ENCODE measurements around the gene RGCC. TPM values are rescaled to one million over a fixed set of nuclear protein-coding genes. Genes with fewer than 3 reads are reported as not detected.
"Not testable (repeated sequence)": the region's sequence is repeated elsewhere in the genome, so short reads cannot be mapped to it uniquely, and the experiment has no call there.

The RGCC gene
- total RNA-seq, result 100 to 1,000 TPM in 1 of 2 donors, 10 to 100 TPM in 1; 57.0 to 163 TPM

DNA sequence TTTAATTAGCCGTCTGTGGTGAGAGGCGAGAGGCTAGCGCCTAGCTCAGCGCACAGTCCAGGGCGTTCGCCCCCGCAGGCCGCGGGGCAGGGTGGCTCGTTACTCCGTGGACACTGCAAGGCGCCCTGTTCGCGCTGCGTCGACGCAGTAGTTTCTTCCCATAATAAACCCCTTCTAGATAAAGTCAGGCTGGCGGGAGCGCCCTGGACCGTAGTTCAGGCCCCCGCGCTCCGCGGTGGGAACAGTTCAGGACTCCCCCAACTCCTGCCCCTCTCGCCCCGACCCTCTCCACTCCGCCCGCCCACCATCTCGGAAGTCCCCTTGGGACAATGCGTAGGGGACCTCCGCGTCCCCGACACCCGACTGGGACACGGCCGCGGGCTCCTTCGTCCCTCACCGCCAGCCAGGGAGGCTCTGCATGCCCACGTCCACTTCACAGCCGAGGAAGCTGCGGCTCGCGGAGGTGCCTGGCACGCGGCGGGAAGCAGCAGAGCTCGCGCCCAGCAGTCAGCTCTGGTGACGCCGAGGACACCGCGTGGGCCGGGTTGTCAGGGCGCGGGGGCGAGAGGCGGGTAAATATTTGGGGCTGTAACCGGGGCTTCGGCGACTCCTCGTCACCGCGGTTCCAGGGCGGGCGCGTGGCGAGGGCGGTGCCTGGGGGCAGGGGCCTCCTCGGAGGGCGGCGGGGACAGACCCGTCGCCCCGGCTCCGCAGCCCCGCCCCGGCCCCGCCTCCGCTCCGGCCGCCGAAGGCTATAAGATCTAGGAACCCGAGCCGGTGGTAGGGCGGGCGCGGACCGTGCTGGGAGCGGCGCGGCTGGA lies at the start of gene RGCC:
RGCC (plus strand) TSS at position 783 of the 821 bp plus-strand sequence. CDS start 158 bp downstream, outside the sequence.
- Mint-ChIP-seq H3K27me3 (no peaks in the 10 kb centered on the region), H3K4me1 (peaks cover 32% of the 10 kb centered on the region), H3K9me3 (peaks cover 5% of the 10 kb centered on the region), H3K36me3 (ENCODE audit: low read depth) (peaks cover 41% of the 10 kb centered on the region), H3K27ac (peak within 1 kb of the TSS; percentile 95), H3K4me3 (peak within 1 kb of the TSS; percentile 97)
- ATAC-seq (replicated peaks), result peak; percentile 77

DNA sequence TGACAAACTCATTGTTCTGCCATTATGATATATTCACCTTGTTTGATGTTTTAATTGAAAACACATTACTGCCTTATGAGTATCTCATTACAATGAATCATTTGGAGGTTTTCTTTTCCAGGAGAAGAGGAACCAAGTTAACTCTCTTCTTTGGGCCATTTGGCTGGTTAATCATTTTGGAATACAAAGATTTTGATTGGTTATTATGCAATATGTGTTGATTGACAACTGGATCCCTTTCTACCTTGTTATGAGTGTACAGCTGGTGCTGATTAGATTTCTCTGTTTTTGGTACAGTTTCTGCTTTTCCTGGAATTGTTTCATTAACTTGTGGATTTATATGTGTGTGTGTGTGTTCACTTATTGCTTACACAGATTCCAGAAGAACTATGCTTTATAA lies 49.2 kb upstream of the RGCC start:
- H3K27me3 Mint-ChIP-seq, result no peaks in the 10 kb centered on the region
- H3K9me3 Mint-ChIP-seq, result no peaks in the 10 kb centered on the region
- no peak overlapping the region for H3K4me3 Mint-ChIP-seq
- H3K4me1 Mint-ChIP-seq, result no peaks in the 10 kb centered on the region
- H3K27ac Mint-ChIP-seq, result no peak overlapping the region
- ATAC-seq (replicated peaks), result no peak
- H3K36me3 Mint-ChIP-seq (ENCODE audit: low read depth), result no peaks in the 10 kb centered on the region

DNA sequence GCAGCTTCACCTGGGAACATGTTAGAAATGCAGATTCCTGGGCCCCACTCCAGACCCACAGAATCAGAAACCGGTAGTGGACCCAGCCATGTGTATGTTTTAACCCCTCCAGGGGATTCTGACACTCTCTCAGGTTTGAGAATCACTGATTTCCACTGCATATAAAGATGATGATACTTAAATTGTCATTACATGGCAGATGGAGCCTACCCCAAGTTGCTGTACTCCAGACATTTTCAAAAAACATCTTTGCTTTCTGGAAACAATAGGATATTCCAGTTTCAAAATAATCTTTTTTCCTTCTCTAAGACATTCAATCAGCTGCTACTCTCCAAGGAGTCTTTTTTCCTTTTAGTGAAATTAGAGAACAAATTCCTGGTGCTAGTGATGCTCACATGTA lies 48.6 kb upstream of the RGCC start:
- Mint-ChIP-seq H3K4me3 (no peak overlapping the region), H3K9me3 (no peaks in the 10 kb centered on the region), H3K27ac (no peak overlapping the region), H3K4me1 (no peaks in the 10 kb centered on the region), H3K36me3 (ENCODE audit: low read depth) (no peaks in the 10 kb centered on the region), H3K27me3 (no peaks in the 10 kb centered on the region)
- ATAC-seq (replicated peaks), result no peak

DNA sequence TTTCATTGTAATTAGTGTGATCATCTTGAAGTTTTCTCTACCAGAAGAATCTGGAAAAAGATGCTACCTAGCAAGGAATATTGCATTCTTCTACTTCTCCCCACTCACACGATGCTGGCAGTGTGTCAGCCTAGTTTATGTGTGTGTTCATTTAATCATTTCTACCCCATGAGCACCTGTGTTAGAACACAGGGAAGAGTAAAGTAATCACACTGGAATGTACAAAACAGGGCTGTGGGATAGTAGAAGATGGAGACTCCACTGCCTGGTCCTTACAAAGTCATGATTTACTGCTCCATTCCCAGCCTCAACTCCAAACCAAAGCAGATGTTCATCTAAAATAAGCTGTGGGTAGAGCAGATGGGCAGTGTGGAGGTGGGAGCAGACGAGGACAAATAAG lies 47.7 kb upstream of the RGCC start:
- Mint-ChIP-seq H3K9me3 (no peaks in the 10 kb centered on the region), H3K4me3 (no peak overlapping the region), H3K36me3 (ENCODE audit: low read depth) (no peaks in the 10 kb centered on the region), H3K27ac (no peak overlapping the region), H3K4me1 (no peaks in the 10 kb centered on the region), H3K27me3 (no peaks in the 10 kb centered on the region)
- no peak for ATAC-seq (replicated peaks)

DNA sequence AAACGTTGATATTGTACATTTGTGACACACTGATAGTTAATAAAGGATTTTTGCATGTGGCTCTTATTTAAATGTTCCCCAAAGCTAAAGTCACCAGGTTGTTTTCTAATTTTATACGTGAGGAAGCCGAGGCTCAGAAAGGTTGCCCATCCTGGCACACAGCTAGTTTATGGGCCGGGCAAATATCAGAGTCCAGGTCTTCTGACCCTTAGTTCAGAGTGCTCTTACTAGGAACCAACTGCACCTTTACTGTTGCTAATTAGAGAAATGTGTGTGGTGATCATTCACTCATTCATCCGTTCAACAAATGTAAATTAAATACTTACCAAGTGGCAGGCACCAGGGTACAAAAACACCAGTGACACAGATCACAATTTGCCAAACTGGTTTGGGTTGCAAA lies 46.3 kb upstream of the RGCC start:
- Mint-ChIP-seq H3K4me3 (no peak overlapping the region), H3K4me1 (no peaks in the 10 kb centered on the region), H3K36me3 (ENCODE audit: low read depth) (no peaks in the 10 kb centered on the region), H3K27ac (no peak overlapping the region), H3K9me3 (no peaks in the 10 kb centered on the region), H3K27me3 (no peaks in the 10 kb centered on the region)
- ATAC-seq (replicated peaks), result no peak

GRCh38 chr13:41411522-41411921 lies 45.8 kb upstream of the RGCC start:
- H3K9me3 Mint-ChIP-seq, result no peaks in the 10 kb centered on the region
- no peak overlapping the region for H3K4me3 Mint-ChIP-seq
- H3K36me3 Mint-ChIP-seq (ENCODE audit: low read depth), result no peaks in the 10 kb centered on the region
- H3K27ac Mint-ChIP-seq, result no peak overlapping the region
- no peaks in the 10 kb centered on the region for H3K27me3 Mint-ChIP-seq
- peak; percentile 63 for ATAC-seq (replicated peaks)
- no peaks in the 10 kb centered on the region for H3K4me1 Mint-ChIP-seq

DNA sequence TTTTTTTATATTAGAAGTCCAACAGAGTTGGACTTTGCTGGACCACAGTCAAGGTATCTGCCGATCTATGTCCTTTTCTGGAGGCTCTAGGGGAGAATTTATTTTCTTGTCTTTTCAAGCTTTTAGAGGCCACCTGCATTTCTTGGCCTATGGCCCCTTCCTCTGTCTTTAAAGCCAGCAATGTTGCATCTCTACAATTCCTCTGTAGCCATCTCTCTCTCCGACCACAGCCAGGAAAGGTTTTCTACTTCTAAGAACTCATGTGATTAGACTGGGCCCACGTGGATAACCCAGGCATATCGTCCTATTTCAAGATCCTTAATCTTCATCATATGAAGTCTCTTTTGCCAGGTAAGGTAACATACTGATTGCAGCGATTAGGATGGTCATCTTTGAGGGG lies 43.5 kb upstream of the RGCC start:
- ATAC-seq (replicated peaks), result no peak
- Mint-ChIP-seq H3K36me3 (ENCODE audit: low read depth) (no peaks in the 10 kb centered on the region), H3K27ac (no peak overlapping the region), H3K27me3 (no peaks in the 10 kb centered on the region), H3K4me3 (no peak overlapping the region), H3K9me3 (no peaks in the 10 kb centered on the region), H3K4me1 (no peaks in the 10 kb centered on the region)

DNA sequence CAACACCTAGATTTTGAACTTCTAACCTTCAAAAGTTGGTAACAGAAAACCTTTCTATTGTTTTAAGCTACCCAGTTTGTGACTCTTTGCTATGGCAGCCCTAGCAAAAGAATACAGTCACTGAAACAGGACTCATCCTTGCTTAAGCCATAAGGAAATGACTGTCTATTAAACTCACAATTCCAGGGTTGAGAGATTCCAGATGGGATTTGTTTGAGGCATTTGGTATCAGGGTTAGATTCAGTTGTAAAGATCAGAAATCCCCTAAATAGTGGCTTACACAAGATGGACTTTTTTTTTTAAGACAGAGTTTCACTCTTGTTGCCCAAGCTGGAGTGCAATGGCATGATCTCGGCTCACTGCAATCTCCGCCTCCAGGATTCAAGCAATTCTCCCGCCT lies 41.1 kb upstream of the RGCC start:
- Mint-ChIP-seq H3K36me3 (ENCODE audit: low read depth) (no peaks in the 10 kb centered on the region), H3K4me1 (no peaks in the 10 kb centered on the region)

DNA sequence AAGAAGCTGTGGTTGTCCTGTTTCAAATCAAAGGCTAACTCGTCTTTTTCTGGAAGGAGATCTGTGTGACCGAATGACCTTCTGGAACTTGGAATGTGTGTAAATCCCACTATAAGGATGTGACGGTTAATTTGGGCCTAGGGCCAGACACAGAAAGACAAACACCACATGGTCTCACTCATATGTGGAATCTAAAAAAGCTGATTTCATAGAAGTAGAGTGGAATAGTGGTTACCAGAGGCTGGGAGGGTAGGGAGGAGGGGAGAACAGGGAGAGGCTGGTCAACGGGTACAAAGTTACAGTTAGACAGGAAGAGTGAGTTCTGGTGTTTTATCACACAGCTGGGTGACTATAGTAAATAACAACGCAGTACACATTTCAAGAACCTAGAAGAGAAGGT lies 39.3 kb upstream of the RGCC start:
- Mint-ChIP-seq H3K4me3 (no peak overlapping the region), H3K9me3 (no peaks in the 10 kb centered on the region), H3K36me3 (ENCODE audit: low read depth) (no peaks in the 10 kb centered on the region), H3K4me1 (no peaks in the 10 kb centered on the region), H3K27me3 (no peaks in the 10 kb centered on the region), H3K27ac (no peak overlapping the region)
- no peak for ATAC-seq (replicated peaks)

More for the DNA sequence above, 41.1 kb upstream of the RGCC start:
- Mint-ChIP-seq H3K27me3 (no peaks in the 10 kb centered on the region), H3K4me3 (no peak overlapping the region), H3K9me3 (no peaks in the 10 kb centered on the region), H3K27ac (no peak overlapping the region)
- ATAC-seq (replicated peaks), result no peak

- Mint-ChIP-seq H3K9me3 (no peaks in the 10 kb centered on the region), H3K36me3 (ENCODE audit: low read depth) (no peaks in the 10 kb centered on the region), H3K27me3 (no peaks in the 10 kb centered on the region), H3K4me3 (no peak overlapping the region), H3K27ac (no peak overlapping the region), H3K4me1 (no peaks in the 10 kb centered on the region)
- no peak for ATAC-seq (replicated peaks)
Observed at GRCh38 chr13:41418731-41419130, 38.6 kb upstream of the RGCC start.

GRCh38 chr13:41419206-41419605 lies 38.1 kb upstream of the RGCC start:
- no peaks in the 10 kb centered on the region for H3K27me3 Mint-ChIP-seq
- no peaks in the 10 kb centered on the region for H3K36me3 Mint-ChIP-seq (ENCODE audit: low read depth)
- H3K27ac Mint-ChIP-seq, result no peak overlapping the region
- no peaks in the 10 kb centered on the region for H3K4me1 Mint-ChIP-seq
- no peak for ATAC-seq (replicated peaks)
- no peaks in the 10 kb centered on the region for H3K9me3 Mint-ChIP-seq
- H3K4me3 Mint-ChIP-seq, result no peak overlapping the region

GRCh38 chr13:41420146-41420545 lies 37.2 kb upstream of the RGCC start:
- no peak overlapping the region for H3K4me3 Mint-ChIP-seq
- no peak for ATAC-seq (replicated peaks)
- no peaks in the 10 kb centered on the region for H3K9me3 Mint-ChIP-seq
- no peak overlapping the region for H3K27ac Mint-ChIP-seq
- no peaks in the 10 kb centered on the region for H3K4me1 Mint-ChIP-seq
- H3K36me3 Mint-ChIP-seq (ENCODE audit: low read depth), result no peaks in the 10 kb centered on the region
- no peaks in the 10 kb centered on the region for H3K27me3 Mint-ChIP-seq

DNA sequence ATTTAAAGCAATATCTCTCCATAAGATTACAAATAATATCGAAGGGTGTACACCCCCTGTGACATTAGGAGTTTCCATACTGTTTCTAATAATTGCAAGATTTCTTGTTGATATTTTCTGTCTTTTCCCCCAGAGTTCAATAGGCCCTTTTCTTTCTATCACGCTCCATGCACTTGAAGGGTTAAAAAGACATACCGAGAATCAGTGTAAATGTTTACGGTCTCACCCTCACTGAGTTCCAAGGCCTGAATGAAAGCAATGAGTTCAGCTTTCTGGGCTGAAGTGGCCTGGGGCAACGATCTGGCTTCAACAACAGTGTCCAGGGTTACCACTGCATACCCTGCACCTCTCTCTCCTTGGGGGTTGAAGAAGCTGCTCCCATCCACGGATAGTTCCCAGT lies 36.0 kb upstream of the RGCC start:
- not testable (repeated sequence) for H3K4me3 Mint-ChIP-seq

GRCh38 chr13:41421983-41422382 lies 35.4 kb upstream of the RGCC start:
- H3K36me3 Mint-ChIP-seq (ENCODE audit: low read depth); H3K9me3 Mint-ChIP-seq; H3K27me3 Mint-ChIP-seq; H3K4me1 Mint-ChIP-seq; H3K27ac Mint-ChIP-seq; H3K4me3 Mint-ChIP-seq; ATAC-seq (replicated peaks): not testable (repeated sequence)

More for the DNA sequence above, 36.0 kb upstream of the RGCC start:
- not testable (repeated sequence) for H3K36me3 Mint-ChIP-seq (ENCODE audit: low read depth); H3K27me3 Mint-ChIP-seq; ATAC-seq (replicated peaks); H3K27ac Mint-ChIP-seq; H3K9me3 Mint-ChIP-seq; H3K4me1 Mint-ChIP-seq

DNA sequence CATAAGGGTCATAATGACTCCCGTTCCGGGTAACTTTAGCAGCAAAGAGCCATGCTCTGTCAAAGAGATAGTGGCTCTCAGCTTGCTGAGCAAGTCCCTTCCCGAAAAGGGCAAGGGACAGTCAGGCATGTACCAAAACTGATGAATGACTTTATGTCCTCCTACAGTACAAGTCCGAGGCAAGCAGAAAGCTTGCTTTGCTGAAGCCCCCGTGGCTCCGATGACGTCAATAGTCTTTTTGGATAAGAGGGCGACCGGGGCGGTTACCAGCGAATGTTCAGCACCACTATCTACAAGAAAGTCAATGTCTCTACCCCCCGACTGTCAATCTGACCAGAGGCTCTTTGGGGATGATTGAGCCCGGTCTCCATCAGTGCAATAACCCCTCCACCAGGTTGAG lies 34.1 kb upstream of the RGCC start:
- not testable (repeated sequence) for ATAC-seq (replicated peaks); H3K4me1 Mint-ChIP-seq; H3K27me3 Mint-ChIP-seq; H3K4me3 Mint-ChIP-seq; H3K27ac Mint-ChIP-seq; H3K36me3 Mint-ChIP-seq (ENCODE audit: low read depth); H3K9me3 Mint-ChIP-seq

DNA sequence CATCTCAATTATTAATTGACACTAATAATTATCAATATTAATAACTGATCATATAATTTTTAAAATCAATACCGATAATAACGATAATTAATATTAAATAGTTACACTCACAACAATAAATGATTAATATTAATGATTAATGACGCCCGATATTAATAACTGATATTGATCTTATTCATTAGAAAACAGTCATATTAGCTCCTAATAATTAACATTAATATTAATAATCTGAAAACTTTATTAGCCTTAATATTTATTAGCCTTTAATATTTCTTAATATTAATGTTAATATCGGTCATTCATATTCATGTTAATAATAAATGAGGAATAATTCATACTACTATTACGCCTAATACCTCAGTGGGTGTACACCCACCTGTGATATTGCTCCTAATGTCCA lies 32.7 kb upstream of the RGCC start:
- H3K9me3 Mint-ChIP-seq, H3K27ac Mint-ChIP-seq: not testable (repeated sequence)

More for the DNA sequence above, 32.7 kb upstream of the RGCC start:
- ATAC-seq (replicated peaks); H3K4me1 Mint-ChIP-seq; H3K36me3 Mint-ChIP-seq (ENCODE audit: low read depth); H3K27me3 Mint-ChIP-seq; H3K4me3 Mint-ChIP-seq: not testable (repeated sequence)

Measured in activated T-helper 17 cell treated with anti-CD3 and anti-CD28 coated beads, Interleukin-2, amount 50 U/mL, for 72 hours (primary cell).